T-helper 1 cell (primary cell): ENCODE results near the gene SGPP2.
"Not testable (repeated sequence)": the region's sequence is repeated elsewhere in the genome, so short reads cannot be mapped to it uniquely, and the experiment has no call there.

Experiments used
- DNase-seq, 5 donors: peaks; one replicate each; pipeline ENCODE4 v3.0.0-alpha.2; 2012 to 2020

The SGPP2 gene

GRCh38 chr2:222532315-222532714 lies 108.0 kb downstream of the SGPP2 start:
- no peak for DNase-seq

DNA sequence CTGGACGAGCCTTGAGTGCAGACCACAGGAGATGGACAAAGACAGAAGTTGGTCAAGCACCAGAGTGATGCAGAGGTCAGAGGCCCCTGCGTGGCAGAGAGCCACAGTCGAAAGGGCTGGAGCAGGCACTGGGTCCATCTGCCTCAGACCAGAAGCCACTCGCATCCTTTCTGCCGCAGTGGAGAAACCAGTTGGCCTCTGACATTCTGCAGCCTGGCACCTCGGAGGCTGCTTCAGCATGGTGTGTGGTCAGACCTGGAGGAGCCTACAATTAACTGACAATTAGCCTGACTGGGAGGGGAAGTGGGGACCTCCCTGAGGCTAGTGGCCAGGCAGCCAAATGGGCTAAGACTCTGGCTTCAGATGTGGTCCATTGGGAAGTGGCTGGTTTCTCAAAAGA lies 111.1 kb downstream of the SGPP2 start:
- no peak for DNase-seq

- no peak for DNase-seq
These were observed 114.2 kb downstream of the SGPP2 start for GRCh38 chr2:222538535-222538934.

DNA sequence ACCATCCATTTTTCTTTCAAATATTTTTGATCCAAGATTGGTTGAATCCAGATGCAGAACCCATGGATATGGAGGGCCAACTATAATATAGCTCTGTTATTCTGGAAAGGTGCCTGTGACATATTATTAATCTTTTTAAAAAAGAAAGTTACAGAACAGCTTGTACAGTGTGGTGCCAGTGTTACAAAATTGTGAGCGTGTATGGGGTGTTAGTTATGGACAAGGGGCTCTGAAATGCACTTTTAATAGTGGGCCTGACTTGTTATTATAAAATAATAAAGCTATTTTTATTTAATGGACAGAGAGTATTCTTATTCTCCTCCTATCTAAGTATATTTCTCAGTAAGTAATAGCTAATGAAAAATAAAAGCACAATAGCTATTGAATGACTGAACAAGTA lies 120.3 kb downstream of the SGPP2 start:
- no peak for DNase-seq

DNA sequence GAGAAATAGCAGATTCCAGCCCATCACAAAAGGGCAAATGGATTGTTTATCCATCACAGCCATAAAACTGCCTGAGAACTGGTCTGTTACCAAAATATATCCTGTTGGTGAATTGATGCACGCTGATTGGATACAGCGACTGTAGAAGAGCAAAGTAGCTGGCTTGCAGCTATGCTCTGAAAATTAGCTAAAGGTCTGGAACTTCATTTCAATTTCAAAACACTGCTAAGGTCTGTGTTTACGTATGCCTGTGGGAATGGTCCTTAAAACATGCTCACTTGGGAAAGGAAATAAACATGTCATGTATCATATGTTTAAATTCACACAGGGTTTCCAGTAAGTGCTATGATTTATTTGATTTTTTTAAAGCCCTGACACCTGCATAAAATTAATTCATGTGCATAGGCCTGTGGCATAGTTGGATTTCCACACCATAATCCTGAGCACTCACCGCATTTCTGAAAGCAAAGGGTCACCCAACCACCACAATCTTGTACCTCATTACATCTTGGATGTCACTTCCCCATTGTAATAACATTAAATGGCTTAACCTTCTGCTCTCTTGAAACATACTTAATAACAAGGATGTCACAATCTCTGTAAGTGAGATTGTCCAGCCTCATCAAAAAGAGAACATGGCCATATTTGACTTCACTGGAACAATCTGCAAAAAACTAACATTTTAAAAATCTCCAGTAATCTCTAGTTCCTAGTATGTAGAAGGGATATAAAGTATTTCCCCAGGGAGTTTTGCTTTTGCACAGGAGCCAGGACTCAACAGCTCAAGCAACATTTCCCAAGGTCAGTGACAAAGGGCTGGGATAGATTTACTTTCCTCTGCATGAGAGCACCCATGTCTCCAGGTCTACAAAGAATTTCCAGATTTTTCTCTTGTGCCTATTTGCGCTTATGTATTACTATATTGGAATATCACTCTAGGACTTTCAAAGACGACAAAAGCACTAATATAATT lies 121.8 kb downstream of the SGPP2 start:
- no peak for DNase-seq

DNA sequence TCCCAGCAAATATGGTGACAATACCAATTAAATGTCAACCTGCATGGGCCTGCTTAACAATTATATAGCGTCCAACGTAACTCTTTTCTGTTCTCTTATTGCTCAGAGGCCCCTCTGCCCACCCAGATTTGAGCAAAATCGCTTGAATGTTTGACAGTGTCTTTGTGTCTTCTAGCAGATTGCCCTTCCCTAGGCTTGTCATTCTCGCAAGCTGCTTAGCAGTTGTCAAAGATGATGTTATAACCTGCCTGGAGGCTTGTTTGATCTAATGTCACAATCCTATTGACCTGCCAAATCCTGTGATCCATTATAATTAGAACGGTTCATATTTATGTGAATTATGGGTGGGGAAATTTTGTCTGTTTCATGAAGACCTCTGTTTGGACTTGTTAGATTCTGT lies 122.7 kb downstream of the SGPP2 start:
- no peak for DNase-seq

DNA sequence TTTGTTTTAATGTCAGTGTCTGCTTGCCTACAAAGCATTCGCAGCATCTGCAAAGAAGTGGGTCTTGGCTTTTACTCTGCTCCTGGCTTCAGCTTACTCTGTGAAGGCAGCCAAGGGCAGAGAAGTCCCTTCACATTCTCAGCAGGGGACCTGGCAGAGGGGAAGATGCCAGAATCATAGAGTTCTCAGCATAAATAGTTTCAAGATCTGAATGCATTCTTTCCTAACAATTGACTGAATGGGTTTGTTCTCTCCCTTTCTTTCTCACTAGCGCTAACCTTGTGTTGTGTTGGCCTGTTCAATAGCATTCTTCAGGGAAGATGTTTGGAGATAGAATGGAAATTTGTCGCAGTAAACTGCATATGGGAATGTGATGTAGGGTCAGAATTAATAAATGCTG lies 124.6 kb downstream of the SGPP2 start:
- DNase-seq, result no peak

DNA sequence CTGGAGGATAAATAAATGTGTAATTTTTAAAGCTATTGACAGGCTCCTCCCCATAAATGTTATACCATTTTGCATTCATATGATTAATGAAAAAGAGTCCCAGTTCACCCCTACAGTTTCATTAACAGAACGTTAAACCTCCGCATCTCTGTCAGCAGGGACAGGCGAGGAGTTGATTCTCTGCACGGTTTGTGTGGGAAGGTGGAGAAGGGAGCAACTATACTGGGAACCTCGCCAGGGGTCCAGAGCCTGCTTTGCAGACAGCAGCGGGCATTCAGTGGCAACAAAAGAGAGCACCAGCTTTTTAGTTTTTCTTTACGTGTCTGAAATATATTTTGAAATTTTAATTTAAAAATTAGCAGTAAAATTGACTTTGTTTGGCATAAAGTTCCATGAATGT lies 130.2 kb downstream of the SGPP2 start:
- no peak for DNase-seq

- no peak for DNase-seq
These were observed 136.8 kb downstream of the SGPP2 start for GRCh38 chr2:222561151-222561550.

DNA sequence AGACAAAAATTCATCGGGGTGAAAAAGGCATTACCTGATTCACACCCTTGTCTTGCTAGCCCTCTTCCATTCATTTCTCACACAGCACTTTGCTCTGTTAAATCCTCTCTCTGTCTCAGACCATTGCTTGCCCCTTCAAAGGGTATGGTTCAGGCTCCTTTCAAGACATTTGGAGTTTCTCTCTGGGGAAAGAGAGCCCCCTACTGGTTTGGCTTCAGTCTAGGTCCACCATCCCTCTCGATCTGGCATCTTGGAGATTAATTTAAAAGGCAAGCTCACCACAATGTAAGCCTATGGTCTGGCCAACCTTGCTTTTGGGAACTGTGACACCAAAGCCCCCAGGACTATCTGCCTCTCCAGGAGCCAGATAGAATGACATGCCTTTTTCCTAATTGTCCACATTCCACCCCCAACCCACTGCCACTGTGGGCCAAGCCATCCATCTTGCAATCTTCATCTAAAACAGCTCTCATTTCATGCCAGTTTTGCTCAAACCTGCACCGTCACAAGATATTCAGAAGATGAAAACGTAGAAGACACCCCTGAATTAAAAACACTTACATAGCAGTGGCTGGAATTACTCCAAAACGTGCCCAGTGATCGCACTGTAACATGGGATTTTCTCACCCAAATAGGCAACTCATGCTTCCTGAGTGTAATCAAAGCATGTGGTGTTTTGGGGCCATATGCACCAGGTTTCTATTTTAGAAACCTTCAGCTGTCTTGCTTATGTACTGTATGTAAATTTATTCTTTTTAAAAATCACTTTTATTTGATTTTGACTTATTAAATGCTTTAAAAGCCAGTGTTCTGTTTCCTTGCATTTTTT lies 137.7 kb downstream of the SGPP2 start:
- DNase-seq, result peak in 3 of 5 donors; percentile 7 to 49 (median 23)

GRCh38 chr2:222563106-222563718 lies 138.9 kb downstream of the SGPP2 start:
- DNase-seq, result no peak

GRCh38 chr2:222563936-222564335 lies 139.6 kb downstream of the SGPP2 start:
- DNase-seq, result no peak

GRCh38 chr2:222566229-222566628 lies 141.9 kb downstream of the SGPP2 start:
- DNase-seq, result no peak

DNA sequence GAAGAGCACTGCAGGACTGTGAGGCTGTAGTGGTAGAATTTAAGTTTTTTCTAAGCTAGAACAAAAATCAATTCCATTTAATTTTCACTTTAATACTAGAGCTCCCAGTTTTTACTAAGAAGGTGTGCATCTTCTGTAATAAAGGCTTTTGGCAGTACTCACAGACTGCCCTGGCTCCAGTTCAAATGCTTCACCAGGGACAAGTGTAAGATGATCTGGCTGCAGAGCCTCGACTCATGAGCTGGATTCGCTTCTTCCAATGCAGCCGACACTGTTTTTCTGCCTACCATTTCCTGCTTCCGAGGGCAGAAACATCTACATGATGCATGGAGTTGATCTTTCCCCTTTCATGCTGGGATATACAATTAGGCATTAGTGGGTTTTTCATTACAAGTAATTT lies 144.5 kb downstream of the SGPP2 start:
- no peak for DNase-seq

DNA sequence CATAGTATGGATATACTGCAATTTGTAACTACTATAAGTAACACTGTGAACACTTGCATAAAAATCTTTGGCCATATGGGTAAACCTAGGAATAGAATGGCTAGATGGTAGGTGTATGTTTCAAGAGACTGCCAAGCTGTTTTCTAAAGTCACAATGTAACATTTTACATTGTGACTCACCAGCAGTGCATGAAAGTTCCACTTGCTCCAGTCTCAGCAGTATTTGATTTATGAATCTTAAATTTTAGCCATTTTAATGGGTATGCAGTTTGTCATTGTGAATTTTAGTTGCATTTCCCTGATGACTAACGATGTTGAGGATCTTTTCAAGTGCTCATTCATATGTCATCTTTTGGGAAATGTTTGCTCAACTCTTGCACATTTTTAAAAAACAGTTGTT lies 145.5 kb downstream of the SGPP2 start:
- DNase-seq, result no peak

DNA sequence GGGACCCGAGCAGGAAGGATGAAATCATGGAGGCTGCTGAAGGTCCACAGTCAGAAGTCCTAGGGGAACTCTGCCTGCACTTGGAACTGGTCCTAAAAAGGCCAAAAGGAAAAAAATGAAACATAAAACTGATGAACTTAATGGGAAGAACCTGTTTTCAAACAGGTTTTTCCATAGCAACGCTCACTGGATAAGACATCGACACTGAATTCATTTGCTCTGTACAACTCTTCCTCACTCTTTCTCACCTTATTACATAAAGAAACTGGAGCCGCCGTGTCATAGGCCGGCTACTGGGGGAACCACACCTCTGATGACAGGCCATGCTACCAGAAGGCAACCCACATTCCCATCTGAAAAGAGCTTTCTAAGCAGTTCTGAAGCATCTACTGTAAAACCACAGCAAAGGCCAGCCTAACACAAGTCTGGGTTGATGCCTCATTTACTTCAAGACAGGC lies 147.9 kb downstream of the SGPP2 start:
- peak in 1 of 5 donors; percentile 8 for DNase-seq

DNA sequence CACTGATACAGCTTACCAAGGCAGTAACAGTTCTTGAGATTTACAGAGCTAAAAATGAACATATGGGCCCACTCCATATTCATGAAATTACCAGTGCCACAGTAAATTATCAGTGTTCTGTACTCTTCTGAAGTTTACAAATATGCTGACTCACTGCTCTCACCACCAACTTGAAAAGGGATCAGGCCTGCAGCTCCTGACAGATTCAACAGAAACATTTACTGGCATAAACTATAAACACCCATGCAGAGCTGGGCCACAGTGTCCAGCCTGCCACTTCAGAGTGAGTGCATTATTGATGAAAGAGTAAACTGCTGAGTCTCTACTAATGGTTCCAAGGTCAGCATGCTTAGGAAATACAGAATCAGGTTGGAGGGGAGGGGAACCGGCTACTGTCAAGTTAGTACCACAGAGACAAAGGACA lies 148.4 kb downstream of the SGPP2 start:
- DNase-seq, result peak in 1 of 5 donors; percentile 8

GRCh38 chr2:222575618-222576017 lies 151.3 kb downstream of the SGPP2 start:
- DNase-seq, result no peak

DNA sequence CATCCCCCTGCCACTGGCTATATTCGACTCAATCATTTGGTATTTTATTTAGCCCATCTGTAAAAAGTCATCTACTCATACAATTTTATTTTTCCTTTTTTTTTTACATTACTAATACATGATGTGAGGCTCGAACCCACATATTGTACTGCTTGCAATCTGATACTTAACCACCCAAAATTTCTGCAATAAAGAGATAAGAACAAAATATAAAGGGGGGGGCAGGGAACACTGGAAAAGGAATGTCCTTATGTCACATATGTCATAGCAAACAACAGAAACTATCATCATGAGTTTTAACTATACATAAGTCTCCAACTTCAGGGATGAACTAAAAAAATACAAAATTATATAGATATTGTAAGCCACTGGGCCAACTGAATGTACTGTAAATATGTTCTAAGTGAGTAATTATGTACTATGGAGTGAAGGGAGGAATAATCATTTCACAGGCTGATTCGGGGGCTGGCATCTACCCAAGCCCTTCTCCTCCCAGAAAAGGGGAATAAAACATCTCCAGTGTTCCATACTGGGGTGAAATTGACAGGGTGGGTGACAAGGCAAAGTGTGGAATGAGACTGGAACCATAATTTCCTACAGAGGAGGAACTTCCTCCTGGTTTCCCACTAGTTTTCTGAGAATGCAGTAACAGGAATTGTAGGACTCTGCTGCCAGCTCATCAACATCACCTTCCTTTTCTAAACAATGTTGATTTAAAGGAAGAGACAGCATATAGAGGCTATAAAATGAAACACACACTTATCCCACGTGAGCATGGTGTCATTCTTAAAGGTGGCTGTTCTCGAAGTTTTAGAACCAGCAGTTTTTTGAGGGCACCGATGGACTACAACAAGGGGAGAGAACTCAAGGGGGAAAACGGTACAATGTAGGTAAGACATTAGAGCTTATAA lies 152.1 kb downstream of the SGPP2 start:
- DNase-seq, result no peak

DNA sequence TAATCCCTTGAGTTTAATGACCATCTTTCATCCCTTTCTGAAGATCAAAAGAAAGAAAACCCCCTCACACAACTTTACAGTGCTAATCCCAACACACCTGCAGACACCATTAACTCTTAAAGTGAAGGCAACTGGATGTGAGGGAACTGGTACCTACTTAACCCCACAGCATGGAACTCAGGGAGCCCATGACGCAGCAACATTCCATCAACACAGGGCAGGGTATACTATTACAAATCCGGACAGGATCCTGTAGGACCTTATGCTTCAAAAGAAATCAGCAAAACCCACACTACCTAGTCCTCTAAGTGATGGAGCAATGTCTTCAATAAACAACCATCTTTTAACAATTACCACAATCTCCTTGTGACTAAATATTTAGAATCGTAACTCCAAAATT lies 153.0 kb downstream of the SGPP2 start:
- DNase-seq, result no peak

GRCh38 chr2:222582928-222583327 lies 158.6 kb downstream of the SGPP2 start:
- no peak for DNase-seq

- DNase-seq, result not testable (repeated sequence)
These were observed 160.2 kb downstream of the SGPP2 start for GRCh38 chr2:222584589-222584988.
